Upper lobe of left lung (tissue), 4 donors: ENCODE measurements around the gene ZKSCAN4.

Source experiments
- CTCF ChIP-seq, 6 experiments: fragments of 450-650 bp in 4 of 6; fragments of 200-600 bp in 2 of 6; sonication (generic) in 2 of 6; IDR thresholded peaks; one replicate each; pipeline ENCODE4 v1.5.1; 2016 to 2019; ENCODE audit warnings: antibody characterized with exemption in 6 of 6
- POLR2A ChIP-seq, 4 donors: fragments of 450-650 bp; IDR thresholded peaks; one replicate each; pipeline ENCODE4 v1.5.1; 2016 to 2017; ENCODE audit warnings: antibody characterized with exemption in 4 of 4, mild to moderate bottlenecking in 2 of 4
- POLR2AphosphoS5 ChIP-seq, 2 donors: sonication (generic); formaldehyde crosslinking; IDR thresholded peaks; one replicate each; pipeline ENCODE4 v1.5.1; 2017; ENCODE audit warnings: antibody characterized with exemption in 2 of 2

GRCh38 chr6:28220257-28221133 lies 31.6 kb downstream of the ZKSCAN4 start:
- TF ChIP-seq CTCF (IDR thresholded peaks at IDR 0.05) (no peak), POLR2A (IDR thresholded peaks at IDR 0.05) (no peak), POLR2AphosphoS5 (IDR thresholded peaks at IDR 0.05) (no peak)
